GM23248 (cell line): ENCODE results near the gene CEMP1.

Experiments
- EZH2 ChIP-seq: fragments of 200-600 bp; sonication (generic); IDR thresholded peaks from 2 replicates; pipeline ENCODE4 v1.6.1; 2018; ENCODE audit warnings: antibody characterized with exemption, mild to moderate bottlenecking; ENCODE audit not compliant: insufficient read depth, poor library complexity, severe bottlenecking
- EZH2phosphoT487 ChIP-seq: fragments of 200-600 bp; sonication (generic); IDR thresholded peaks from 2 replicates; pipeline ENCODE4 v1.6.1; 2018; ENCODE audit warnings: antibody characterized with exemption, moderate library complexity, mild to moderate bottlenecking, low read depth; ENCODE audit not compliant: insufficient read depth

DNA sequence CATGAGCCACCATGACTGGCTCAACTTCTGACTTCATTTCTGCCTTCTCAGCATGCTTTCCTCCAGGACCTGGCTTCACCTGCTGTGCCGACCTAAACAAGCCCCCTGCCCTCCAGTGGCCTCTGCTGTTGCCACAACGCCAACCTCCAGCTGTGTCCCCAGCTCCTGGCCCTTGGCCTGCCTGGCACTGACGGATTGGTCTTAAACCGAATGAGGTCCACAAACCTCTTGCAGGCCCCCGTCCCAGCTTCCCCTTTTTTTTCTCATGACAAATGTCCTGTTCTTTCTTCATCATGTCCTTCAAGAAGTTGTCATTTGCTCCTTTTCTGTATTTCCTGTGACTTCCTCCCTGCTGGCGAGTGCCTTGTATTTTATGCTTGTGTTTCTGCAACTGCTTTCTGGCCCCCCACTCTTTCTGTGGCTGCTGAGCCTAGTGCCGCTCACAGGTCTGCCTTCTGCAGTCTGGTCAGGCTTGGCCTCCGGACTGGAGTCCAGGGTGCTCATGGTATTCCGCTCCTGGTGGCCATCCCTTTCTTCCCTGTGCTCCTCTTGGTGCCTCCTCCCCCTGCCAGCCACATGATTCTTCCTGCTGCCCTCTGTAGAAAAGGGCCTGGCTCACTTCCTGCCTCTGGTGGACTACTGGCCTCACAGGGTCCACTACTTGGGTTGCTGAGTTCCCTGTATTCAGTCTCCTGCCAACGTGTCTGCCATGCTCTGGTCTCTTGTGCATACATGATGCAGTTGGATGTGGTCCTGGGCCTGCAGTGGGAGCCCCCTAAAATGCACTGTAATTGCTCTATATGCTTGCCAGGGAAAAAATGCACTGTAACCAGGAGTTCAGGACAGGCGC, 14.6 kb downstream of the CEMP1 start:
- TF ChIP-seq EZH2phosphoT487 (no peak), EZH2 (no peak)
